Sigmoid colon (tissue), 4 donors: ENCODE data around the gene ECE1.

Source experiments
- POLR2A ChIP-seq, 2 donors: fragments of 450-650 bp; IDR thresholded peaks; one replicate each; pipeline ENCODE4 v1.6.1; 2016; ENCODE audit warnings: antibody characterized with exemption in 2 of 2, mild to moderate bottlenecking in 2 of 2, moderate library complexity in 2 of 2
- POLR2AphosphoS5 ChIP-seq, 4 donors: sonication (generic); formaldehyde crosslinking; IDR thresholded peaks; one replicate each; pipeline ENCODE4 v1.6.1; 2017; ENCODE audit warnings: antibody characterized with exemption in 4 of 4
- TF ChIP-seq, protein P1 (sequence below), 4 experiments: fragments of 450-650 bp in 3 of 4; fragments of 200-600 bp in 1 of 4; IDR thresholded peaks; one replicate each; pipeline ENCODE4 v1.5.1; 2016 to 2019; ENCODE audit warnings: antibody characterized with exemption in 4 of 4, mild to moderate bottlenecking in 3 of 4, moderate library complexity in 2 of 4

DNA sequence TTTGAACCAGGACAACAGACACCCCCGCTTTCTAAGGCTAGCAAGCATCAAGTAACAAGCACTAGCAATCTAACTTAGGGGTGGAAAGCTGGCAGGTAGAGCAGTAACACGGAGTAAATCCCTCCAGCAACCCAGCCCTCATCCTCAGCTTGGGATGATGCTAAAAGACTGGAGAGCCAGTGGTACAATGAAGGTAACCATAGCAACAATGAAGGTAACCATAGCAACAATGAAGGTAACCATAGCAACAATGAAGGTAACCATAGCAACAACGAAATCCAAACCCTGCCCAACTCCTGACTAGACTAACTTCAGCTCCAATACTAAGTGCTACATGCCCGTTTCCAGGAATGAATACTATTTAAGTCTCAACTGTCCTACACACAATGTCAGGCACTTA lies 91.3 kb downstream of the ECE1 start:
- TF ChIP-seq POLR2A (IDR thresholded peaks at IDR 0.05), result no peak
- TF ChIP-seq, protein P1, sequence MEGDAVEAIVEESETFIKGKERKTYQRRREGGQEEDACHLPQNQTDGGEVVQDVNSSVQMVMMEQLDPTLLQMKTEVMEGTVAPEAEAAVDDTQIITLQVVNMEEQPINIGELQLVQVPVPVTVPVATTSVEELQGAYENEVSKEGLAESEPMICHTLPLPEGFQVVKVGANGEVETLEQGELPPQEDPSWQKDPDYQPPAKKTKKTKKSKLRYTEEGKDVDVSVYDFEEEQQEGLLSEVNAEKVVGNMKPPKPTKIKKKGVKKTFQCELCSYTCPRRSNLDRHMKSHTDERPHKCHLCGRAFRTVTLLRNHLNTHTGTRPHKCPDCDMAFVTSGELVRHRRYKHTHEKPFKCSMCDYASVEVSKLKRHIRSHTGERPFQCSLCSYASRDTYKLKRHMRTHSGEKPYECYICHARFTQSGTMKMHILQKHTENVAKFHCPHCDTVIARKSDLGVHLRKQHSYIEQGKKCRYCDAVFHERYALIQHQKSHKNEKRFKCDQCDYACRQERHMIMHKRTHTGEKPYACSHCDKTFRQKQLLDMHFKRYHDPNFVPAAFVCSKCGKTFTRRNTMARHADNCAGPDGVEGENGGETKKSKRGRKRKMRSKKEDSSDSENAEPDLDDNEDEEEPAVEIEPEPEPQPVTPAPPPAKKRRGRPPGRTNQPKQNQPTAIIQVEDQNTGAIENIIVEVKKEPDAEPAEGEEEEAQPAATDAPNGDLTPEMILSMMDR (IDR thresholded peaks at IDR 0.05), result no peak
- no peak for TF ChIP-seq POLR2AphosphoS5 (IDR thresholded peaks at IDR 0.05)
